Embryonic facial prominence (tissue), 1 donor: ENCODE results near the gene STAB1.
A peak's percentile ranks its signal among the peaks of the same experiment; 100 is the strongest.

Source experiments
- DNase-seq: peaks from one replicate; pipeline ENCODE4 v3.0.0-alpha.2; 2016; ENCODE audit errors: extremely low spot score

STAB1 gene

GRCh38 chr3:52494886-52495495 lies at the start of gene STAB1:
Gene STAB1 (plus strand): TSS chr3:52495338. CDS start chr3:52495414, 76 bp downstream.
- DNase-seq = no peak

GRCh38 chr3:52446042-52446441 lies 49.1 kb upstream of the STAB1 start:
- no peak for DNase-seq

GRCh38 chr3:52446631-52447511 lies 48.3 kb upstream of the STAB1 start:
- no peak for DNase-seq

GRCh38 chr3:52447512-52448355 lies 47.4 kb upstream of the STAB1 start:
- DNase-seq = no peak

- no peak for DNase-seq
These were observed 44.5 kb upstream of the STAB1 start for GRCh38 chr3:52450489-52451236.

GRCh38 chr3:52451237-52452083 lies 43.7 kb upstream of the STAB1 start:
- no peak for DNase-seq

GRCh38 chr3:52452126-52452525 lies 43.0 kb upstream of the STAB1 start:
- DNase-seq = no peak

- no peak for DNase-seq
These were observed 42.4 kb upstream of the STAB1 start for GRCh38 chr3:52452570-52453221.

GRCh38 chr3:52453496-52454249 lies 41.5 kb upstream of the STAB1 start, which contains the start of gene TNNC1:
Gene TNNC1 (minus strand): TSS chr3:52454041. CDS start chr3:52454015, 26 bp downstream.
- DNase-seq = no peak

- no peak for DNase-seq
These were observed 40.7 kb upstream of the STAB1 start for GRCh38 chr3:52454250-52454937.

- no peak for DNase-seq
These were observed 40.2 kb upstream of the STAB1 start for GRCh38 chr3:52454938-52455282.

- peak; percentile 77 for DNase-seq
These were observed 39.6 kb upstream of the STAB1 start, which contains the start of gene NISCH for GRCh38 chr3:52455283-52456168. Gene NISCH (plus strand): TSS chr3:52455604. CDS start chr3:52455642, 38 bp downstream.

- DNase-seq = no peak
These were observed 38.9 kb upstream of the STAB1 start for GRCh38 chr3:52456169-52456799.

- DNase-seq = no peak
These were observed 38.3 kb upstream of the STAB1 start for GRCh38 chr3:52456800-52457183.

GRCh38 chr3:52458031-52458760 lies 36.9 kb upstream of the STAB1 start:
- no peak for DNase-seq

- DNase-seq = no peak
These were observed 36.2 kb upstream of the STAB1 start for GRCh38 chr3:52458770-52459545.
